ENCODE results near the gene CCL2.

Gene CCL2

DNA sequence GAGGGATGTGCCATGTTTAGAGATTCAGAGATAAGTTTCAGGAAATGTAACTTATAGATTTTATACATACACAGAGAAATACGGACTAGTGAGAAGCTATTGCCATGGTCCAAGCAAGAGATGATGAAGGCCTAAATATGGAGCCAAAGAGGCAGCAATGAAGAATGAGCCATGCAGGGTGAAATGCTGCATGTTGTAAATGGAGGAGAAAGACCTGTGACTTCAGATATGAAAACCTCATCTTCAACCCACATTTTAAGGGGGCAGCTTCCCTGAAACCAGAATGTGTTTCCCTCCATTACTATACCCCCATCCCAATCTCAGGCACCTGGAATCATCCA, 2.9 kb downstream of the CCL2 start:
- H3K36me3 ChIP-seq (ENCODE audit: control insufficient read depth, insufficient read depth, low read length): no peaks in the 10 kb centered on the region
- H3K27me3 ChIP-seq (replicated peaks; ENCODE audit: control insufficient read depth, insufficient read depth, low read length, poor library complexity, severe bottlenecking): no peaks in the 10 kb centered on the region
- no peak overlapping the region for H3K4me3 ChIP-seq (ENCODE audit: insufficient read depth, low read depth, low read length, poor library complexity, severe bottlenecking)
- H3K27ac ChIP-seq (ENCODE audit: insufficient read depth, low read length, poor library complexity, severe bottlenecking): no peak overlapping the region
- no peak for DNase-seq
- H3K9me3 ChIP-seq (ENCODE audit: control insufficient read depth, low read length): no peaks in the 10 kb centered on the region
- H3K4me1 ChIP-seq (ENCODE audit: control insufficient read depth, insufficient read depth, low read length, poor library complexity, severe bottlenecking): no peaks in the 10 kb centered on the region

DNA sequence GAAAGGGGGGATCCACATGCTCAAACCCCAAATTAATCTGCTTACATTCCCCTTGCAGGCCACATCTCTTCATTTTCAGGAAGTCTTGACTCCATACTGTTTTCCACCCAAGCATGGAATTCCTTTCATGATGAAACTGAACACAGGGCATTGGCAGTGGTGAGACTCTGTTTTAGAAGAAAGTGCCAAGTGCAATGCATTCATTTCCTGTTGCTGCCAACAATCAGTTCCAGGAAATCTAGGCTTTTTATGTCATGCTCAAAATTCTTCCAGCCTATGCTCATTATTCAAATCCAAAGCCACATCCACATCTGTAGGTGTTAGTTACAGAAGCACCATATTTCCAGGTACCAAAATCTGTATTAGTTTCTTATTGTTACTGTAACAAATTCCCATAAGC, 4.1 kb downstream of the CCL2 start:
- Histone ChIP-seq H3K36me3 (ENCODE audit: control insufficient read depth, insufficient read depth, low read length) (no peaks in the 10 kb centered on the region), H3K9me3 (ENCODE audit: control insufficient read depth, low read length) (no peaks in the 10 kb centered on the region), H3K27ac (ENCODE audit: insufficient read depth, low read length, poor library complexity, severe bottlenecking) (no peak overlapping the region), H3K4me1 (ENCODE audit: control insufficient read depth, insufficient read depth, low read length, poor library complexity, severe bottlenecking) (no peaks in the 10 kb centered on the region), H3K27me3 (replicated peaks; ENCODE audit: control insufficient read depth, insufficient read depth, low read length, poor library complexity, severe bottlenecking) (no peaks in the 10 kb centered on the region), H3K4me3 (ENCODE audit: insufficient read depth, low read depth, low read length, poor library complexity, severe bottlenecking) (no peak overlapping the region)
- no peak for DNase-seq

DNA sequence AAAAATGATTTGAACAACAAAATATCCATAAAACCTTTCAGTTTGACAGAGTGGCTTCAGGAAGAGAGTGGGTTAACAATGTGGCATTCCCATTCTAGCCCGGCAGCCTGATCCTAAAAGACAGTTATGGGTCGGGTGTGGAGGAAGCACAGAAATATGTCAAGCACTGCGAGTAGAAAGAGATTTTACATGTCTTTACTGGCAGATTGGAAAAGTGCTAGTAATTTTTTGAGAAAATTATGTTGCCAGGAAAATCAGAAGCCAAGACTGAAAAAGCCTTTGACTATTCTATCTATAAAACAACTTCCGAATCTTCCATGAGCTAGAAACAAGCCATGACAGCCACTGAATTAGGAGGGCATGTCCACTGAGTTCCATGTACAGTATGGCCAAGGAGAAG, 5.8 kb downstream of the CCL2 start:
- Histone ChIP-seq H3K27ac (ENCODE audit: insufficient read depth, low read length, poor library complexity, severe bottlenecking) (no peak overlapping the region), H3K27me3 (replicated peaks; ENCODE audit: control insufficient read depth, insufficient read depth, low read length, poor library complexity, severe bottlenecking) (no peaks in the 10 kb centered on the region), H3K9me3 (ENCODE audit: control insufficient read depth, low read length) (no peaks in the 10 kb centered on the region), H3K4me3 (ENCODE audit: insufficient read depth, low read depth, low read length, poor library complexity, severe bottlenecking) (no peak overlapping the region), H3K36me3 (ENCODE audit: control insufficient read depth, insufficient read depth, low read length) (no peaks in the 10 kb centered on the region), H3K4me1 (ENCODE audit: control insufficient read depth, insufficient read depth, low read length, poor library complexity, severe bottlenecking) (no peaks in the 10 kb centered on the region)
- DNase-seq: no peak

DNA sequence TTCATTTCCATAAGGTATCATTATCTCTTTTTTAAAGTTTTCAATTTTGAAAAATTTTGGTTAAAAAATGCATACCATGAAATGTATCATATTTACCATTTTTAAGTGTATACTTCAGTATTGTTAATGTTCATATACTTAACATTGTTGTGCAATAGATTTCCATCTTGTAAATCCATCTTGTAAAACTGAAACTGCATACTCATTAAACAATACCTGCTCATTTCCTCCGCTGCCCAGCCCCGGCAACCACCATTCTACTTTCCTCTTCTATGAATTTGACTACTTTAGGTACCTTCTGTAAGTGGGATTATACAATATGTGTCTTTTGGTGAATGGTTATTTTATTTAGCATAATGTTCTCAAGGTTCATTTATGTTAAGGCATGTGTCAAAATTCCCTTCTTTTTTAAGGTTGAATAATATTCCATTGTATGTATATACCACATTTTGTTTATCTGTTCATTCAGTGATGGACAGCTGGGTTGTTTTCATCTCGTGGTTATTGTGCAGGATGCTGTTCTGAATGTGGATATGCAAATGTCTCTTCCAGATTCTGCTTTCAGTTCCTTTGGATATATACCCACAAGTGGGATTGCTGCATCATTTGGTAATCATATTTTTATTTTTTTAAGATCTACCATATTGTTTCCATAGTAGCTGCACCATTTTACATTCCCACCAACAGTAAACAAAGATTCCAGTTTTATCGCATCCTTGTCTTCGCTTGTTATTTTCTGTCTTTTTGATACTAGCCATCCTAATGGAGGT, 6.7 kb downstream of the CCL2 start:
- no peaks in the 10 kb centered on the region for H3K36me3 ChIP-seq (ENCODE audit: control insufficient read depth, insufficient read depth, low read length)
- no peak overlapping the region for H3K27ac ChIP-seq (ENCODE audit: insufficient read depth, low read length, poor library complexity, severe bottlenecking)
- no peak for DNase-seq
- no peaks in the 10 kb centered on the region for H3K4me1 ChIP-seq (ENCODE audit: control insufficient read depth, insufficient read depth, low read length, poor library complexity, severe bottlenecking)
- no peaks in the 10 kb centered on the region for H3K27me3 ChIP-seq (replicated peaks; ENCODE audit: control insufficient read depth, insufficient read depth, low read length, poor library complexity, severe bottlenecking)
- H3K9me3 ChIP-seq (ENCODE audit: control insufficient read depth, low read length): no peaks in the 10 kb centered on the region
- no peak overlapping the region for H3K4me3 ChIP-seq (ENCODE audit: insufficient read depth, low read depth, low read length, poor library complexity, severe bottlenecking)

DNA sequence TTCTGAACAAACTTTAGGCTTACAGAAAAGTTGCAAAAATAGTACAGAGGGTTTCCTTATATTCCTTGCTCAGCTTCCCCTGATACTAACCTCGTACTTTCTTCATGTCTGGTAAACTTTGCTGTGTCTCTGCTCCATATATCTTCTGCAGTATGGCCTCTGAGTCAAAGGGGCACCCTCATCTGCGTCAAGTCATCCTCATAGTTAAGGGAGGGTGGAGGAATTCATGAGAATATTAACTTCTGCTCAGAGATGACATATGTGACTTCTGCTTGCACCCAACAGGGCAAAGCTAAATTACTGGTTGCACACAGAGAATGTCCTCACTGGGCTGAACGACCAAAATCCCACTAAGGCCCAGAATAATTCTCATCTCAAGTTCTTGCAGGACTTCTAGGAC, 10.6 kb downstream of the CCL2 start:
- DNase-seq: no peak
- no peak overlapping the region for H3K4me3 ChIP-seq (ENCODE audit: insufficient read depth, low read depth, low read length, poor library complexity, severe bottlenecking)
- no peak overlapping the region for H3K27ac ChIP-seq (ENCODE audit: insufficient read depth, low read length, poor library complexity, severe bottlenecking)
- H3K9me3 ChIP-seq (ENCODE audit: control insufficient read depth, low read length): no peaks in the 10 kb centered on the region
- H3K36me3 ChIP-seq (ENCODE audit: control insufficient read depth, insufficient read depth, low read length): no peaks in the 10 kb centered on the region
- H3K27me3 ChIP-seq (replicated peaks; ENCODE audit: control insufficient read depth, insufficient read depth, low read length, poor library complexity, severe bottlenecking): no peaks in the 10 kb centered on the region
- H3K4me1 ChIP-seq (ENCODE audit: control insufficient read depth, insufficient read depth, low read length, poor library complexity, severe bottlenecking): no peaks in the 10 kb centered on the region

DNA sequence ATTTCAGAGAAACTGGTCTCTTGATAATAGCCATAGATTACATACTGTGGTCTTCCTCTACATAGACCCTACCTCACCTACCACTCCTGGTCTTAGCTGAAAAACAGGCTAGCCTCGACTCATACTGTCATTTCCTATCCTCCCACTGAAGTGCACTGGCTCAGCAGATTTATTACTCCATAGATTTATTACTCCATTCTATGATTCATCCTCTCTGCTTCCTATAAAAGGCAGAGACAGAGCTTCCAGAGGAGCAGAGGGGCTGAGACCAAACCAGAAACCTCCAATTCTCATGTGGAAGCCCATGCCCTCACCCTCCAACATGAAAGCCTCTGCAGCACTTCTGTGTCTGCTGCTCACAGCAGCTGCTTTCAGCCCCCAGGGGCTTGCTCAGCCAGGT, 14.9 kb downstream of the CCL2 start, which contains the start of gene CCL7:
CCL7 (plus strand) TSS at position 253 of the 400 bp plus-strand sequence; CDS start at position 323, 70 bp downstream.
- Histone ChIP-seq H3K27me3 (replicated peaks; ENCODE audit: control insufficient read depth, insufficient read depth, low read length, poor library complexity, severe bottlenecking) (peaks cover 6% of the 10 kb centered on the region), H3K27ac (ENCODE audit: insufficient read depth, low read length, poor library complexity, severe bottlenecking) (no peak within 1 kb of the TSS), H3K9me3 (ENCODE audit: control insufficient read depth, low read length) (no peaks in the 10 kb centered on the region), H3K4me3 (ENCODE audit: insufficient read depth, low read depth, low read length, poor library complexity, severe bottlenecking) (no peak within 1 kb of the TSS), H3K36me3 (ENCODE audit: control insufficient read depth, insufficient read depth, low read length) (no peaks in the 10 kb centered on the region), H3K4me1 (ENCODE audit: control insufficient read depth, insufficient read depth, low read length, poor library complexity, severe bottlenecking) (no peaks in the 10 kb centered on the region)
- no peak for DNase-seq

DNA sequence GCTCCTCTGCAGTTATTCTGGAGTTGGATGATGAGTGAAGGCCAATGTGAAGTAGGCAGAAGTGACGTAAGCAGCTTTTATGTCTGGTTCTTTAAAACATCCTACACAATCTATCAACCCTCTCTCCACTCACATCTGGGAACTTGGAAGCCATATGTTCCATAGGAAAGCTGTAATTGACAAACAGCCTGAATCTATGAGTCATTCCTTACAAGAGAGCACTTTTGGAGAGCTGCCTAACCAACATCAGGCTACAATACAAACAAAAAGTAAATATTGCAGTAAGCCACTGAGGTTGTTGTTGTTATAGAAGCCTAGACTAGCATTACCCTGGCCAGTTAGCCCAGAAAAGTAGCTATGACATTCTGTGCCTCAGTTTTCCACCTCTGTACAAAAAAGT, 20.8 kb downstream of the CCL2 start:
- H3K27ac ChIP-seq (ENCODE audit: insufficient read depth, low read length, poor library complexity, severe bottlenecking): no peak overlapping the region
- DNase-seq: no peak
- no peaks in the 10 kb centered on the region for H3K9me3 ChIP-seq (ENCODE audit: control insufficient read depth, low read length)
- H3K4me3 ChIP-seq (ENCODE audit: insufficient read depth, low read depth, low read length, poor library complexity, severe bottlenecking): no peak overlapping the region
- H3K4me1 ChIP-seq (ENCODE audit: control insufficient read depth, insufficient read depth, low read length, poor library complexity, severe bottlenecking): no peaks in the 10 kb centered on the region
- H3K27me3 ChIP-seq (replicated peaks; ENCODE audit: control insufficient read depth, insufficient read depth, low read length, poor library complexity, severe bottlenecking): peaks cover 6% of the 10 kb centered on the region
- no peaks in the 10 kb centered on the region for H3K36me3 ChIP-seq (ENCODE audit: control insufficient read depth, insufficient read depth, low read length)

DNA sequence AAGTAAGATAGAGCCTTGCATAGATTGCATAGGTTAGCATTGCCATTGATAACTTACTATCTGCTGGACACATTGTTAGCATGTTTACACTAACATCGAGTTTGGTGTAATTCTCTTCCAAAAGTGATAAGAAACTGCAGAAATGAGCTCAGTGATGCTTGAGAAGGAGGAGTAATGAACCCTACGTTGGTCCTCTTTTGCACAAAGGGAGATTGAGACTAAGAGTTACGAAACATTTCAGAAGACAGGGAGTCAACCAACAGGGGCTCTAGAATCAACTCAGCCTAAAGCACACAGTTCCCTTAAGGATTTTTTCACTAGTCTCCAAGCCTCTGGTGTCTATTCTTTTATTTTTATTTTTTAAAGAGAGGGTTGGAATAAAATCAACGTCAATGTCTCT, 21.7 kb downstream of the CCL2 start:
- no peaks in the 10 kb centered on the region for H3K36me3 ChIP-seq (ENCODE audit: control insufficient read depth, insufficient read depth, low read length)
- H3K4me1 ChIP-seq (ENCODE audit: control insufficient read depth, insufficient read depth, low read length, poor library complexity, severe bottlenecking): no peaks in the 10 kb centered on the region
- no peak overlapping the region for H3K4me3 ChIP-seq (ENCODE audit: insufficient read depth, low read depth, low read length, poor library complexity, severe bottlenecking)
- H3K9me3 ChIP-seq (ENCODE audit: control insufficient read depth, low read length): no peaks in the 10 kb centered on the region
- no peak for DNase-seq
- no peak overlapping the region for H3K27ac ChIP-seq (ENCODE audit: insufficient read depth, low read length, poor library complexity, severe bottlenecking)
- peaks cover 6% of the 10 kb centered on the region for H3K27me3 ChIP-seq (replicated peaks; ENCODE audit: control insufficient read depth, insufficient read depth, low read length, poor library complexity, severe bottlenecking)

DNA sequence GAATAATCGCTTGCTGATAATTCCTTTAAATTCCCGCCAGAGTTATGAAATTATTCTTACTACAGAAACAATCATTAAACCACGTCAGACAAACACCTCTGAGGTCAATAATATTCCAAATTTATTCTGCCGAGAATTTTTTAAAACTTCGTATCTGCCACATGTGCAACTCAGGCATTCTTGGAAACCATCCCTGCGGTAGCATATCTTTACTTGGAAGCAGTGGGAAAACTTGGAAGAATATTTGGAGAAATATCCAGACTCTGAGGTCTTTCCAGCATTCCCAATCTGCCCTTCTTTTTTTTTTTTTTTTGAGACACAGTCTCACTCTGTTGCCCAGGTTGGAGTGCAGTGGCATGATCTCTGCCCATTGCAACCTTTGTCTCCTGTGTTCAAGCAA, 28.5 kb downstream of the CCL2 start:
- Histone ChIP-seq H3K27ac (ENCODE audit: insufficient read depth, low read length, poor library complexity, severe bottlenecking) (no peak overlapping the region), H3K9me3 (ENCODE audit: control insufficient read depth, low read length) (no peaks in the 10 kb centered on the region), H3K4me1 (ENCODE audit: control insufficient read depth, insufficient read depth, low read length, poor library complexity, severe bottlenecking) (no peaks in the 10 kb centered on the region), H3K4me3 (ENCODE audit: insufficient read depth, low read depth, low read length, poor library complexity, severe bottlenecking) (no peak overlapping the region), H3K36me3 (ENCODE audit: control insufficient read depth, insufficient read depth, low read length) (no peaks in the 10 kb centered on the region), H3K27me3 (replicated peaks; ENCODE audit: control insufficient read depth, insufficient read depth, low read length, poor library complexity, severe bottlenecking) (no peaks in the 10 kb centered on the region)
- no peak for DNase-seq

DNA sequence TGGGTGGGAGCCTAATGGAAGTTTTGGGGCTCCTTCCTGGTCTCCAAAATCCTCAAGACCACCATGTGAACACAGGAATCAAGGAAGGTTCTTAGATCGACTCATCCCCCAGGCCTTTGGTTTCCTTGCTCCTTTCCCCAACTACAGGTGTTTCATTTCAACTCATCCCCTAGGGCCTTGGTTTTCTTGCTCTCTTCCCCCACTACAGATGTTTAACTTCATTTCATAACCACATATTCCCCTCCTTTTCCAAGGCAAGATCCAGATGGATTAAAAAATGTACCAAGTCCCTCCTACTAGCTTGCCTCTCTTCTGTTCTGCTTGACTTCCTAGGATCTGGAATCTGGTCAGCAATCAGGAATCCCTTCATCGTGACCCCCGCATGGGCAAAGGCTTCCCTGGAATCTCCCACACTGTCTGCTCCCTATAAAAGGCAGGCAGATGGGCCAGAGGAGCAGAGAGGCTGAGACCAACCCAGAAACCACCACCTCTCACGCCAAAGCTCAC, 30.3 kb downstream of the CCL2 start, which contains the start of gene CCL11:
CCL11 (plus strand) TSS at position 457 of the 507 bp plus-strand sequence. CDS start 67 bp downstream, outside the sequence.
- no peak for DNase-seq
- H3K27ac ChIP-seq (ENCODE audit: insufficient read depth, low read length, poor library complexity, severe bottlenecking): no peak within 1 kb of the TSS
- H3K4me3 ChIP-seq (ENCODE audit: insufficient read depth, low read depth, low read length, poor library complexity, severe bottlenecking): no peak within 1 kb of the TSS
- H3K9me3 ChIP-seq (ENCODE audit: control insufficient read depth, low read length): no peaks in the 10 kb centered on the region
- no peaks in the 10 kb centered on the region for H3K27me3 ChIP-seq (replicated peaks; ENCODE audit: control insufficient read depth, insufficient read depth, low read length, poor library complexity, severe bottlenecking)
- no peaks in the 10 kb centered on the region for H3K4me1 ChIP-seq (ENCODE audit: control insufficient read depth, insufficient read depth, low read length, poor library complexity, severe bottlenecking)
- no peaks in the 10 kb centered on the region for H3K36me3 ChIP-seq (ENCODE audit: control insufficient read depth, insufficient read depth, low read length)

Data from effector memory CD4-positive, alpha-beta T cell (primary cell).